H1 (cell line): ENCODE measurements around the gene COL5A1. TPM values are rescaled to one million over a fixed set of nuclear protein-coding genes. Genes with fewer than 3 reads are reported as not detected.
"Not testable (repeated sequence)": the region's sequence is repeated elsewhere in the genome, so short reads cannot be mapped to it uniquely, and the experiment has no call there.

Source experiments
- CTCF ChIA-PET: fragments of 300-600 bp; sonication (Branson Sonifier 250); formaldehyde crosslinking; loops from one replicate; lab custom pipeline; 2021; ENCODE audit not compliant: partially characterized antibody; lab: Charles Lee
- POLR2A ChIA-PET: fragments of 300-600 bp; sonication (Branson Sonifier 250); formaldehyde crosslinking; loops from one replicate; lab custom pipeline; 2021; ENCODE audit warnings: inconsistent platforms; ENCODE audit not compliant: partially characterized antibody; lab: Charles Lee
- DNase-seq, 2 experiments: peaks; one replicate each; pipeline versions ENCODE4 v3.0.0 to v3.0.0-alpha.2; 2010 to 2022; ENCODE audit warnings: low spot score in 2 of 2, low read depth in 1 of 2, mixed read lengths in 1 of 2
- FAIRE-seq: peaks from 2 replicates; lab custom pipeline; 2011; peaks lifted over from hg19 to GRCh38; lab: Jason Lieb, UNC
- H2AFZ ChIP-seq: 2 replicates; pipeline ENCODE4 v1.8.1; 2012; ENCODE audit warnings: low read length, inconsistent platforms
- H2AK5ac ChIP-seq: 2 replicates; pipeline ENCODE4 v1.6.1; 2013; ENCODE audit warnings: low read depth, low read length
- H2BK120ac ChIP-seq: replicated peaks from 2 replicates; pipeline ENCODE3; 2013; ENCODE audit warnings: low read depth, low read length, inconsistent platforms
- H2BK12ac ChIP-seq: 2 replicates; pipeline ENCODE4 v1.6.1; 2013; ENCODE audit warnings: low read depth, low read length
- H2BK15ac ChIP-seq: 2 replicates; pipeline ENCODE4 v1.6.1; 2013; ENCODE audit warnings: low read length
- H2BK20ac ChIP-seq: 2 replicates; pipeline ENCODE4 v1.6.1; 2013; ENCODE audit warnings: low read length
- H2BK5ac ChIP-seq: 2 replicates; pipeline ENCODE4 v1.6.1; 2013; ENCODE audit warnings: low read depth, low read length
- H3K14ac ChIP-seq: 2 replicates; pipeline ENCODE4 v1.6.1; 2013; ENCODE audit warnings: inconsistent platforms; ENCODE audit not compliant: insufficient read length
- H3K18ac ChIP-seq: 2 replicates; pipeline ENCODE4 v1.6.1; 2013; ENCODE audit warnings: low read length; ENCODE audit errors: extremely low read depth
- H3K23ac ChIP-seq: 2 replicates; pipeline ENCODE4 v1.6.1; 2013; ENCODE audit warnings: inconsistent platforms; ENCODE audit not compliant: insufficient read length
- H3K23me2 ChIP-seq: 2 replicates; pipeline ENCODE4 v1.6.1; 2013; ENCODE audit warnings: low read depth, low read length
- H3K27ac ChIP-seq: 2 replicates; pipeline ENCODE4 v1.6.1; 2011; ENCODE audit warnings: low read depth, low read length, inconsistent platforms
- H3K27me3 ChIP-seq, 4 experiments: replicated peaks in 1 of 4; 1 replicate in 1 of 4; 2 replicates in 3 of 4; pipeline versions ENCODE4 v1.6.1 to v1.8.1; 2011 to 2013; ENCODE audit warnings: low read length in 3 of 4, mild to moderate bottlenecking in 3 of 4, inconsistent platforms in 2 of 4, mixed read lengths in 2 of 4, moderate library complexity in 1 of 4; ENCODE audit not compliant: control insufficient read depth in 3 of 4, insufficient read depth in 3 of 4; ENCODE audit errors: extremely low read depth in 1 of 4
- H3K36me3 ChIP-seq, 4 experiments: 2 replicates each; pipeline versions ENCODE4 v1.6.1 to v1.8.1; 2011 to 2013; ENCODE audit warnings: mild to moderate bottlenecking in 4 of 4, low read length in 3 of 4, moderate library complexity in 2 of 4, control low read depth in 1 of 4, inconsistent platforms in 1 of 4; ENCODE audit not compliant: insufficient read depth in 4 of 4, control insufficient read depth in 2 of 4
- H3K4ac ChIP-seq: replicated peaks from 2 replicates; pipeline ENCODE3; 2013; ENCODE audit warnings: low read length, low read depth, mixed read lengths, inconsistent platforms; ENCODE audit not compliant: insufficient read length
- H3K4me1 ChIP-seq, 4 experiments: replicated peaks in 1 of 4; 1 replicate in 1 of 4; 2 replicates in 3 of 4; pipeline versions ENCODE4 v1.6.1 to v1.8.1; 2011 to 2013; ENCODE audit warnings: low read length in 3 of 4, inconsistent platforms in 2 of 4, mixed read lengths in 1 of 4; ENCODE audit not compliant: insufficient read depth in 4 of 4, control insufficient read depth in 3 of 4
- H3K4me2 ChIP-seq, 2 experiments: 2 replicates each; pipeline versions ENCODE4 v1.6.1 to v1.8.1; 2011 to 2013; ENCODE audit warnings: low read depth in 2 of 2, low read length in 2 of 2, control low read depth in 1 of 2, inconsistent platforms in 1 of 2, mild to moderate bottlenecking in 1 of 2; ENCODE audit not compliant: insufficient read depth in 1 of 2
- H3K4me3 ChIP-seq, 4 experiments: fragments of 200-600, 300-600 bp in 1 of 4; sonication (generic), shearing (Covaris generic), sonication (Bioruptor Twin) in 1 of 4; 2 replicates each; pipeline versions ENCODE4 v1.5.1 to v1.8.1; 2011 to 2016; ENCODE audit warnings: low read length in 4 of 4, low read depth in 3 of 4, control low read depth in 2 of 4, inconsistent platforms in 2 of 4, mild to moderate bottlenecking in 2 of 4, mixed read lengths in 1 of 4, moderate library complexity in 1 of 4; ENCODE audit not compliant: insufficient read depth in 2 of 4; ENCODE audit errors: extremely low read depth in 1 of 4
- H3K56ac ChIP-seq: replicated peaks from 2 replicates; pipeline ENCODE3; 2013; ENCODE audit warnings: low read depth, mild to moderate bottlenecking, mixed read lengths, low read length, inconsistent platforms; ENCODE audit not compliant: insufficient read length
- H3K79me1 ChIP-seq: 2 replicates; pipeline ENCODE4 v1.6.1; 2013; ENCODE audit warnings: low read depth, low read length, control low read depth
- H3K79me2 ChIP-seq, 2 experiments: 2 replicates each; pipeline versions ENCODE4 v1.6.1 to v1.8.1; 2012 to 2013; ENCODE audit warnings: low read length in 2 of 2, mild to moderate bottlenecking in 2 of 2, inconsistent platforms in 1 of 2; ENCODE audit not compliant: insufficient read depth in 2 of 2, control insufficient read depth in 1 of 2
- H3K9ac ChIP-seq, 4 experiments: replicated peaks in 1 of 4; 1 replicate in 1 of 4; 2 replicates in 3 of 4; pipeline versions ENCODE4 v1.6.1 to v1.8.1; 2011 to 2013; ENCODE audit warnings: low read depth in 3 of 4, low read length in 3 of 4, control low read depth in 2 of 4, mild to moderate bottlenecking in 2 of 4, moderate library complexity in 2 of 4, inconsistent platforms in 1 of 4; ENCODE audit errors: extremely low read depth in 1 of 4
- H3K9me3 ChIP-seq, 2 experiments: 2 replicates each; pipeline versions ENCODE4 v1.6.1 to v1.8.1; 2012 to 2013; ENCODE audit warnings: mild to moderate bottlenecking in 2 of 2, moderate library complexity in 2 of 2, control low read depth in 1 of 2, inconsistent platforms in 1 of 2, low read depth in 1 of 2, low read length in 1 of 2, mixed read lengths in 1 of 2; ENCODE audit not compliant: insufficient read depth in 2 of 2
- H4K20me1 ChIP-seq, 2 experiments: replicated peaks in 1 of 2; 2 replicates each; pipeline versions ENCODE3 to v1.8.1; 2011 to 2013; ENCODE audit warnings: inconsistent platforms in 2 of 2, low read length in 2 of 2, mild to moderate bottlenecking in 1 of 2; ENCODE audit not compliant: insufficient read depth in 2 of 2, control insufficient read depth in 1 of 2
- H4K5ac ChIP-seq: 2 replicates; pipeline ENCODE4 v1.6.1; 2013; ENCODE audit warnings: low read length, low read depth, mixed read lengths, inconsistent platforms; ENCODE audit not compliant: insufficient read length
- H4K8ac ChIP-seq: 2 replicates; pipeline ENCODE4 v1.8.0; 2013; ENCODE audit warnings: mild to moderate bottlenecking, moderate library complexity, low read length, inconsistent platforms; ENCODE audit not compliant: insufficient read depth; ENCODE audit errors: extremely low read depth
- H4K91ac ChIP-seq: replicated peaks from 2 replicates; pipeline ENCODE3; 2013; ENCODE audit warnings: low read length, mixed read lengths, inconsistent platforms; ENCODE audit not compliant: insufficient read length
- polyA plus RNA-seq, 7 experiments: library from polyadenylated mRNA; depleted of rRNA in 3 of 7; stranded (reverse) in 5 of 7; unstranded in 2 of 7; fragments of >200 nt in 5 of 7; fragments of 200-250 nt in 2 of 7; gene quantifications; 1 replicate in 5 of 7; 2 replicates in 1 of 7; 4 replicates in 1 of 7; pipeline versions ENCODE4 v1.2.1 to v1.2.3, GENCODE V29; 2011 to 2013; ENCODE audit warnings: missing spikeins in 2 of 7, mixed read lengths in 2 of 7
- total RNA-seq: library from RNA; stranded (reverse); fragmentation: NEBNext Ultra II Directional; extraction: Animal tissue kit (Norgen Biotek cat#: 25700); gene quantifications from 2 replicates; pipeline ENCODE4 v1.2.1, GENCODE V29; 2021

COL5A1 gene
- total and polyA plus RNA-seq, 2 of the 8 experiments (the other 6 are each of a cell fraction or from before 2014, with no cell fraction given), result 3.8 to 12.0 TPM

GRCh38 chr9:134684941-134685340, 43.3 kb downstream of the COL5A1 start:
- H4K91ac ChIP-seq, H3K9me3 ChIP-seq, H2AK5ac ChIP-seq, H3K27me3 ChIP-seq, H2BK5ac ChIP-seq, DNase-seq, H3K79me2 ChIP-seq, H3K27ac ChIP-seq, H2BK120ac ChIP-seq, H3K4me3 ChIP-seq, H3K36me3 ChIP-seq, H3K14ac ChIP-seq, H4K5ac ChIP-seq, FAIRE-seq, H3K18ac ChIP-seq, H2AFZ ChIP-seq, H2BK15ac ChIP-seq, H4K20me1 ChIP-seq, H3K4me1 ChIP-seq, H2BK12ac ChIP-seq, POLR2A ChIA-PET, H3K4ac ChIP-seq, H4K8ac ChIP-seq, H3K4me2 ChIP-seq, H2BK20ac ChIP-seq, CTCF ChIA-PET, H3K23ac ChIP-seq, H3K79me1 ChIP-seq, H3K9ac ChIP-seq: not testable (repeated sequence)
- peaks cover 15% of the 10 kb centered on the region; the same call in 1 of the 2 replicates for H3K23me2 ChIP-seq
- peak overlapping the region; percentile 86 for H3K56ac ChIP-seq
